ENCODE results near the gene POLR3H.

- TF ChIP-seq CTCF (conservative IDR thresholded peaks at IDR 0.05; ENCODE audit: low read depth, low read length), result no peak
- TF ChIP-seq EZH2 (IDR thresholded peaks at IDR 0.05; ENCODE audit: low read length, unreplicated experiment), result no peak
- no peak for TF ChIP-seq EZH2phosphoT487 (IDR thresholded peaks at IDR 0.05; ENCODE audit: borderline replicate concordance, low read length)
Measured at GRCh38 chr22:41560095-41560471, 15.8 kb upstream of the POLR3H start.

Data from PC-3 (cell line).